ENCODE measurements around the gene P3H2.
"Not testable (repeated sequence)": the region's sequence is repeated elsewhere in the genome, so short reads cannot be mapped to it uniquely, and the experiment has no call there.

The P3H2 gene

DNA sequence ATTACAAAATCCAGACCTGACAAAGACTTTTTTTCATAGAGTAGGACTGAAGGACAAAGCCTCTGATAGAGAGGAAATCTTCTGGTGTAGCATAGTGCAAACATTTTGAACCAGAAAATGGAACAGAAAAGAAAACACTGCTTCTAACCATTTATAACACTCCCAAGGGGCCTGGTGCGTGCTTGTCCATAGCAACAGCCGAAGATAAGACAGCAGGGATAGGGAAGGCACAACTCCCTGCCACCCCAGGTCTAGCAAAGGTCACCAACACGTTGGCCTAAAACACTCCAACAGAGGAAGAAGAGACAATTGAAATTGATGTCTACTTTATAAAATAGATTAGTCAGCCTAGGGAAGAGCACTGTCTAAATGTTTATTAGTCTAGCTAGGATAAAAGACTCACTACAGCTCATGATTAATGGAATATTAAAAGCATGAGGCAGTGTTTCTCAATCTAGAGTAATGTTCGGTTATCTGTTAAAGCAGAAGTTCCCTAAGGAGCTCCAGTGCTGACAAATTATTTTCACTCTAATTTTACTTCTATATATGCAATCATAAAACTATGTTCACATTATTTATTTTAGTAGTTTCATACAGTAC lies 145.2 kb downstream of the P3H2 start:
- H3K27me3 ChIP-seq (ENCODE audit: insufficient read depth, insufficient read length): no peaks in the 10 kb centered on the region
- DNase-seq (ENCODE audit: low read depth, low spot score): no peak
- no peak overlapping the region for H3K9ac ChIP-seq (ENCODE audit: insufficient read length, low read depth)
- H3K9me3 ChIP-seq (ENCODE audit: insufficient read depth, low read length): no peaks in the 10 kb centered on the region
- no peak overlapping the region for H3K4me3 ChIP-seq (ENCODE audit: insufficient read length, low read depth)
- no peak for TF ChIP-seq SUZ12 (IDR thresholded peaks at IDR 0.05; ENCODE audit: extremely low read depth, insufficient read depth, insufficient read length)
- TF ChIP-seq ZNF274 (IDR thresholded peaks at IDR 0.05; ENCODE audit: low read depth, low read length): no peak
- no peak for TF ChIP-seq YY1 (IDR thresholded peaks at IDR 0.05; ENCODE audit: insufficient read depth, insufficient read length)
- no peaks in the 10 kb centered on the region for H3K4me1 ChIP-seq (ENCODE audit: insufficient read depth, insufficient read length)
- H3K36me3 ChIP-seq (ENCODE audit: insufficient read depth, insufficient read length, low read length): peaks cover 26% of the 10 kb centered on the region

DNA sequence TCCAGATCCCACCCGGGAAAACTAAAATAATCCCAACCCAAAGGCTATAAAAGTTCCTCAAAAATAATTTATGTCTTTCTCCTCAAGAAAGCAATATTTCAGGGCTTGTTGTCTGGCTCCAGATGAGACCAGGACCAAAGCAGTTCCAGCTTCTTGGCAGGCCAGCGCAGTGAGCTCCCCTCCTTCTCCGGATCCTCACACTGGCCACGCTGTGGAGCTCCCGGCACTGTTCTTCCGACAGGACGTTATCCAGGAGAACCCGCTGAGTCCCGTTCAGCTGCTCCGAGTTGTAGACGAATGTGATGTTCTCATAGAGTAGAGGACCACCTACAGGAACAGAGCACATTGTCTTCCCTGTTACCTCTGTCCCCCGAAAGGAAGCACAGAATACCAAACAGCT lies 146.3 kb downstream of the P3H2 start:
- no peaks in the 10 kb centered on the region for H3K4me1 ChIP-seq (ENCODE audit: insufficient read depth, insufficient read length)
- DNase-seq (ENCODE audit: low read depth, low spot score): no peak
- no peak overlapping the region for H3K4me3 ChIP-seq (ENCODE audit: insufficient read length, low read depth)
- no peaks in the 10 kb centered on the region for H3K9me3 ChIP-seq (ENCODE audit: insufficient read depth, low read length)
- no peak overlapping the region for H3K9ac ChIP-seq (ENCODE audit: insufficient read length, low read depth)
- no peaks in the 10 kb centered on the region for H3K27me3 ChIP-seq (ENCODE audit: insufficient read depth, insufficient read length)
- TF ChIP-seq ZNF274 (IDR thresholded peaks at IDR 0.05; ENCODE audit: low read depth, low read length): no peak
- TF ChIP-seq SUZ12 (IDR thresholded peaks at IDR 0.05; ENCODE audit: extremely low read depth, insufficient read depth, insufficient read length): no peak
- no peak for TF ChIP-seq YY1 (IDR thresholded peaks at IDR 0.05; ENCODE audit: insufficient read depth, insufficient read length)
- peaks cover 33% of the 10 kb centered on the region for H3K36me3 ChIP-seq (ENCODE audit: insufficient read depth, insufficient read length, low read length)

DNA sequence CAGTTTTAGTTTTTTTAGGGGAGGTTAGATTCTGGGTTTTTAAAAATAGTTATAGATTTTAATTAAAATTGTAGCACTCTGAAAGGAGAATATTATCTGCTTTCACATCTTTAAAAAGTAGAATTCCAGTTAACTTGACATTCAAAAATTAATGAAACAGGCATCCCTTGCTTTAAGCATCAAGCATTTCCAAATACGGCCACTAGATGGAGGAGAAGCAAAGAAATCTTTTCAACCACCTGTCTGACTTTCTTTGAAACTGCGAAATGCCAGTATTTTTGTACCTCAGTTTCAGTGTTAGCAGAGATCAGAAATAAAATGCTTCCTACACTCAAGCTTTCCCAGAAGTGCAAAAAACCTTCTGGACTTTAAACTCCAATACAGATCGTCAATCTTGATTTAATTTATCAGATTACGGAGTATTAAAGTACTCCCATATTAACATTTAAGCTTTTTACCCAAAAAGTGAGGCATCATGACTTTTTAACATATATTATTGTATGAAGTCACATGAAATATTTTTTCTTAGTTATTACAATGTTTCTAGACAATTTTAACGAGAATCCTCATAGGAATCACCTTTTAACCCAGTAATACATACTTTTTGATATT lies 153.3 kb downstream of the P3H2 start:
- H3K4me3 ChIP-seq (ENCODE audit: insufficient read length, low read depth): no peak overlapping the region
- peaks cover 28% of the 10 kb centered on the region for H3K36me3 ChIP-seq (ENCODE audit: insufficient read depth, insufficient read length, low read length)
- TF ChIP-seq YY1 (IDR thresholded peaks at IDR 0.05; ENCODE audit: insufficient read depth, insufficient read length): no peak
- H3K9me3 ChIP-seq (ENCODE audit: insufficient read depth, low read length): no peaks in the 10 kb centered on the region
- DNase-seq (ENCODE audit: low read depth, low spot score): peak; percentile 30
- no peak overlapping the region for H3K9ac ChIP-seq (ENCODE audit: insufficient read length, low read depth)
- H3K27me3 ChIP-seq (ENCODE audit: insufficient read depth, insufficient read length): no peaks in the 10 kb centered on the region
- no peaks in the 10 kb centered on the region for H3K4me1 ChIP-seq (ENCODE audit: insufficient read depth, insufficient read length)

DNA sequence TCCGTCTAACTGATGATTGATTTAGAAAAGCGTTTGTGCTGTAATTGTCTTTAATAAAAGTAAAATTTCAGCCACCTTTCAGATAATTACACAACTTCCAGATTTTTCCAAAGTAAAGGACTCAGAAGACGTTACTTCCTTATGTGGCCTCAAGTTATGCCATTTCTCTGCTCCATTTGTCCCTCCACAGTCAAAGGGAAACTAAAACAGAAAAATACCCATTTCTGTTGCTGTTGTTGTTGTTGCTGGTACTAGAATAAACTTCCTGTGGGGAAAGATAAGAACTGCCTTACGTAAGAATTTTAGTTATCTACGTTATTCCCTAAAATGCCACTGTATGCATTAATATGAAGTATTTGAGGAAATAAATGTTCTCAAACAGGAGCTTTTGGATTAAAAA lies 153.9 kb downstream of the P3H2 start:
- no peak for DNase-seq (ENCODE audit: low read depth, low spot score)
- Histone ChIP-seq H3K4me1 (ENCODE audit: insufficient read depth, insufficient read length) (no peaks in the 10 kb centered on the region), H3K4me3 (ENCODE audit: insufficient read length, low read depth) (no peak overlapping the region), H3K27me3 (ENCODE audit: insufficient read depth, insufficient read length) (no peaks in the 10 kb centered on the region), H3K36me3 (ENCODE audit: insufficient read depth, insufficient read length, low read length) (peaks cover 25% of the 10 kb centered on the region), H3K9ac (ENCODE audit: insufficient read length, low read depth) (no peak overlapping the region), H3K9me3 (ENCODE audit: insufficient read depth, low read length) (no peaks in the 10 kb centered on the region)
- TF ChIP-seq SUZ12 (IDR thresholded peaks at IDR 0.05; ENCODE audit: extremely low read depth, insufficient read depth, insufficient read length): no peak

DNA sequence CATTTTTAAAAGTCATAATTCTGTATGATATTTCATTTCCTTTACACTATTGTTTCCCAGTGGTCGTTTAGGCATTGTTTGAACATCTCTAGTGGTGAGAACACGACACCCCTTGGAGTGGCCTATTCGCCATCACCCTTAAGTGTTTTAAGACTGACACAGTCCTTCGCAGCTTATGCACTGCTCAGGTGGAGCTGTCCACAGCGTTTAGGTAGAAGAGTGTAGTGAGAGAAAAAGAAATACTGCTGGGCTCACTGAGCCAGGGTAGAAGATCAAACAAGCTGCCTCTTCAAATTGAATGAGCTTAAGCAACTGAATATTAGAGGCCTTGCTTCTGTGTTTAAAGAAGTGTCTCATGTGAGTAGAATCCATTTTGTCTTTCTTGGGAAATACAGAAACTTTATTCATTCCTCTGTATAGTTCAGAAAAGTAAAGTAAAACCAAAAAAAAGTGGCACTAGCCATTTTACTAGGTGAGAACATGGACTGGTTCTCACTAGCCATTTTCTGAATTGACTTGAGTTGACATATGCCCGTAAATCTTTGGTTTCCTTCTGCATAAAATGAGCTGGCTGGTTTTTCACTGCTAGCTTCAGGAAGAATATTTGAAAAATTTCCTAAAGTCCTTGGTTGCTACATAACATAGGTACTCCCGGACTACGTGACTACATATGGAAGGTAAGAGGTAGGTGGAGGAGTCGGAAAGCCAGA lies 155.9 kb downstream of the P3H2 start:
- DNase-seq (ENCODE audit: low read depth, low spot score): no peak
- TF ChIP-seq YY1 (IDR thresholded peaks at IDR 0.05; ENCODE audit: insufficient read depth, insufficient read length) (no peak), SUZ12 (IDR thresholded peaks at IDR 0.05; ENCODE audit: extremely low read depth, insufficient read depth, insufficient read length) (no peak), ZNF274 (IDR thresholded peaks at IDR 0.05; ENCODE audit: low read depth, low read length) (no peak)

DNA sequence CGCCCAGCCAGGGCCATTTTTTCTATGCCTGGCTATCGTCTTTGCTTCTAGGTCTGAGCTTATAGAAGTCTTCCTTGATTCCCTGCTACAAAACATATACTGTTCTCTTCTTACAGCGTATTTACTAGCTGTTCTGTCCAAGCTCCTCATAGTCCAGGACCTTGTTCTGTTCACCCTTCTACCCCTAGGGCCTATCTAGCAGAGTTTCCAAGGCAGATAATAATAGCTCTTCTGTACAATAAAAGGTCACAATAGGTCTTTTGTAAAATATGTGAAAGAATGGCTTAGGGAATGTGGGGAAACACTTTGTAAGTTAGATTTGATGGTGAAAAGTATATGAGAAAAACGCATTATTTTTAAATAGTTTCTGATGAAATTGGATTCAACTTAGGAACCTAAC lies 158.2 kb downstream of the P3H2 start:
- peaks cover 7% of the 10 kb centered on the region for H3K36me3 ChIP-seq (ENCODE audit: insufficient read depth, insufficient read length, low read length)
- H3K9me3 ChIP-seq (ENCODE audit: insufficient read depth, low read length): no peaks in the 10 kb centered on the region
- no peak overlapping the region for H3K4me3 ChIP-seq (ENCODE audit: insufficient read length, low read depth)
- DNase-seq (ENCODE audit: low read depth, low spot score): no peak
- TF ChIP-seq YY1 (IDR thresholded peaks at IDR 0.05; ENCODE audit: insufficient read depth, insufficient read length) (no peak), SUZ12 (IDR thresholded peaks at IDR 0.05; ENCODE audit: extremely low read depth, insufficient read depth, insufficient read length) (no peak), ZNF274 (IDR thresholded peaks at IDR 0.05; ENCODE audit: low read depth, low read length) (no peak)
- no peak overlapping the region for H3K9ac ChIP-seq (ENCODE audit: insufficient read length, low read depth)
- H3K4me1 ChIP-seq (ENCODE audit: insufficient read depth, insufficient read length): no peaks in the 10 kb centered on the region
- no peaks in the 10 kb centered on the region for H3K27me3 ChIP-seq (ENCODE audit: insufficient read depth, insufficient read length)

More for the DNA sequence above, 155.9 kb downstream of the P3H2 start:
- peaks cover 14% of the 10 kb centered on the region for H3K36me3 ChIP-seq (ENCODE audit: insufficient read depth, insufficient read length, low read length)
- no peak overlapping the region for H3K9ac ChIP-seq (ENCODE audit: insufficient read length, low read depth)
- H3K4me3 ChIP-seq (ENCODE audit: insufficient read length, low read depth): no peak overlapping the region
- H3K9me3 ChIP-seq (ENCODE audit: insufficient read depth, low read length): no peaks in the 10 kb centered on the region
- no peaks in the 10 kb centered on the region for H3K27me3 ChIP-seq (ENCODE audit: insufficient read depth, insufficient read length)
- H3K4me1 ChIP-seq (ENCODE audit: insufficient read depth, insufficient read length): no peaks in the 10 kb centered on the region

DNA sequence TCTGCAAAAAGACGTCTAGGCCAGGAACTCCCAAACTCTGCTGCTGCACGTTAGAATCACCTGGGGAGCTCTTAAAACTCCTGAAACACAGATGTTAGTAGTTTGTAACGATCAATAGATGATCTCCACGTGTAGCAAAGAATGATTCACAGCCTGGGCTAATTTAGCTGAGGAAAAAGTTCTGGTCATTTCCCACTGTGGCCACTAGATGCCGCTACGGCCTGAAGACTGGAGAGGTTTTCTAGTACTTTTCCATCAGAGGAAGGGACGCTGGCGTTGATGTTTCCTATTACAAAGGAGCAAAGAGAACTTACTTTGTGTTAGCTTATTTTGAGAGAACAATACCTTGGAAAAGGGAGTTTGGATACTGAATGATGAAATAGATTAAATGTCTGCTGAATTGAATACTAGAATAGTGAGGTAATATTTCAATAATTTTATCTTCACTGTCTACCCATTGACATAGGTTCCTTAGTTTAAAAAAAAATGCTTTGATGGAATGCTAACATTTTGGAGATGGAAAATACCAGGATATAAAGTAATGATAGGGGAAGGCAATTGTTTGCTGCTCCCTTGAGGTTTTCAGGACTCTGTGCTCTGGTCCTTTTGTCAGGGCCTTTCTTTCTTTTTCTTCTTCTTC lies 159.1 kb downstream of the P3H2 start:
- Histone ChIP-seq H3K36me3 (ENCODE audit: insufficient read depth, insufficient read length, low read length) (peaks cover 7% of the 10 kb centered on the region), H3K4me1 (ENCODE audit: insufficient read depth, insufficient read length) (no peaks in the 10 kb centered on the region), H3K27me3 (ENCODE audit: insufficient read depth, insufficient read length) (no peaks in the 10 kb centered on the region), H3K9me3 (ENCODE audit: insufficient read depth, low read length) (no peaks in the 10 kb centered on the region), H3K9ac (ENCODE audit: insufficient read length, low read depth) (no peak overlapping the region), H3K4me3 (ENCODE audit: insufficient read length, low read depth) (no peak overlapping the region)
- TF ChIP-seq YY1 (IDR thresholded peaks at IDR 0.05; ENCODE audit: insufficient read depth, insufficient read length) (no peak), ZNF274 (IDR thresholded peaks at IDR 0.05; ENCODE audit: low read depth, low read length) (no peak), SUZ12 (IDR thresholded peaks at IDR 0.05; ENCODE audit: extremely low read depth, insufficient read depth, insufficient read length) (no peak)
- DNase-seq (ENCODE audit: low read depth, low spot score): peak; percentile 74

DNA sequence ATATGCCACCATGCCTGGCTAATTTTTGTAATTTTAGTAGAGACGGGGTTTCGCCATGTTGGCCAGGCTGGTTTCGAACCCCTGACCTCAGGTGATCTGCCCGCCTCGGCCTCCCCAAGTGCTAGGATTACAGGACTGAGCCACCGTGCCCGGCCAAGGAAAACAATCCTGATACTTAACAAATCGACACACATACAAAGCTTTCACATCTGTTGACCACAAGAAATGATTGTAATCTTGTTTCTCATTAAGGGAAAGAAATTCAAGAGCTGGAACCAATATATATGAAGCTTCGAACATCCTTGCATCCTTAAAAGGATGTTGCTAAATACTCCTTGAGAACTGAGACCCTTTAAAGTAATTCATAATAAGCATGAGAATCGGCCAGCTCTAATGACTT lies 159.6 kb downstream of the P3H2 start:
- not testable (repeated sequence) for H3K4me1 ChIP-seq (ENCODE audit: insufficient read depth, insufficient read length); H3K27me3 ChIP-seq (ENCODE audit: insufficient read depth, insufficient read length); H3K36me3 ChIP-seq (ENCODE audit: insufficient read depth, insufficient read length, low read length); DNase-seq (ENCODE audit: low read depth, low spot score); H3K9me3 ChIP-seq (ENCODE audit: insufficient read depth, low read length); H3K9ac ChIP-seq (ENCODE audit: insufficient read length, low read depth); H3K4me3 ChIP-seq (ENCODE audit: insufficient read length, low read depth)
